AG10803 (cell line): ENCODE data around the gene CCDC137.

Source experiments
- DNase-seq: peaks from one replicate; pipeline ENCODE4 v3.0.0; 2010; ENCODE audit warnings: low read depth
- H3K4me3 ChIP-seq: 2 replicates; pipeline ENCODE4 v1.5.1; 2011; ENCODE audit warnings: mild to moderate bottlenecking, low read length, control low read depth
- TF ChIP-seq, protein P1 (sequence below): conservative IDR thresholded peaks from 2 replicates; pipeline ENCODE4 v1.5.1; 2011; ENCODE audit warnings: mild to moderate bottlenecking, low read length, control low read depth, inconsistent platforms

The CCDC137 gene

DNA sequence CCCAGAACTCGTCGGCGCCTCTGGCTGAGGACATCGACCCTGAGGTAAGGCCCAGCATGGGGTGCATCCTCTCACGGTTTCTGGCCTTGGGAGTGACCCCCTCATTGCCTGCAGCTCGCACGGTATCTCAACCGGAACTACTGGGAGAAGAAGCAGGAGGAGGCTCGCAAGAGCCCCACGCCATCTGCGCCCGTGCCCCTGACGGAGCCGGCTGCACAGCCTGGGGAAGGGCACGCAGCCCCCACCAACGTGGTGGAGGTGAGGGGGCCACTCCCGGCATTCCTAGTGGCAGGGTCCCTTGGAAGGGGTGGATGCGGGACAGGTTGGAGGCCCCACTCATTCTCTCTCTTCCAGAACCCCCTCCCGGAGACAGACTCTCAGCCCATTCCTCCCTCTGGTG, 28.3 kb downstream of the CCDC137 start:
- no peak overlapping the region for H3K4me3 ChIP-seq
- no peak for DNase-seq
- TF ChIP-seq, protein P1, sequence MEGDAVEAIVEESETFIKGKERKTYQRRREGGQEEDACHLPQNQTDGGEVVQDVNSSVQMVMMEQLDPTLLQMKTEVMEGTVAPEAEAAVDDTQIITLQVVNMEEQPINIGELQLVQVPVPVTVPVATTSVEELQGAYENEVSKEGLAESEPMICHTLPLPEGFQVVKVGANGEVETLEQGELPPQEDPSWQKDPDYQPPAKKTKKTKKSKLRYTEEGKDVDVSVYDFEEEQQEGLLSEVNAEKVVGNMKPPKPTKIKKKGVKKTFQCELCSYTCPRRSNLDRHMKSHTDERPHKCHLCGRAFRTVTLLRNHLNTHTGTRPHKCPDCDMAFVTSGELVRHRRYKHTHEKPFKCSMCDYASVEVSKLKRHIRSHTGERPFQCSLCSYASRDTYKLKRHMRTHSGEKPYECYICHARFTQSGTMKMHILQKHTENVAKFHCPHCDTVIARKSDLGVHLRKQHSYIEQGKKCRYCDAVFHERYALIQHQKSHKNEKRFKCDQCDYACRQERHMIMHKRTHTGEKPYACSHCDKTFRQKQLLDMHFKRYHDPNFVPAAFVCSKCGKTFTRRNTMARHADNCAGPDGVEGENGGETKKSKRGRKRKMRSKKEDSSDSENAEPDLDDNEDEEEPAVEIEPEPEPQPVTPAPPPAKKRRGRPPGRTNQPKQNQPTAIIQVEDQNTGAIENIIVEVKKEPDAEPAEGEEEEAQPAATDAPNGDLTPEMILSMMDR = no peak

DNA sequence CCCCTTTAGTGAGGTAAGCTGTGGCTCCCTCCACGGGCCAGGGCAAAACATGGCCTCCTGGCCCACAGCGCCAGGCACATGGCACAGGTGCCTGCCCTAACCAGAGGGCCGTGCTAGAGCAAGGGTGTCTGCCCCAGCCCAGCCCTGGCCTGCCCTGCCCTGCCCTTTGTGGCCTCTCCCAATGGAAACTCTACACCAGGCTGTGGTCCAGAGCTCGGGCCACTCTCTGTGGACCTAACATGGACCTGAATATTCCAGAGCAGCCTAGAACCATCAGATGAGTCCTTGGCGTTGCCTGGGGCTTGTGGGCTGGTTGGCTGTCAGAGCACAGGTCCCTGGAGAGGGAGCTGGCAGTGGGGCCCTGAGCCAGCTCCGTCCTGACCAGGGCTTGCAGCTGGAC, 28.7 kb downstream of the CCDC137 start:
- no peak for DNase-seq
- TF ChIP-seq, protein P1 = no peak
- no peak overlapping the region for H3K4me3 ChIP-seq

DNA sequence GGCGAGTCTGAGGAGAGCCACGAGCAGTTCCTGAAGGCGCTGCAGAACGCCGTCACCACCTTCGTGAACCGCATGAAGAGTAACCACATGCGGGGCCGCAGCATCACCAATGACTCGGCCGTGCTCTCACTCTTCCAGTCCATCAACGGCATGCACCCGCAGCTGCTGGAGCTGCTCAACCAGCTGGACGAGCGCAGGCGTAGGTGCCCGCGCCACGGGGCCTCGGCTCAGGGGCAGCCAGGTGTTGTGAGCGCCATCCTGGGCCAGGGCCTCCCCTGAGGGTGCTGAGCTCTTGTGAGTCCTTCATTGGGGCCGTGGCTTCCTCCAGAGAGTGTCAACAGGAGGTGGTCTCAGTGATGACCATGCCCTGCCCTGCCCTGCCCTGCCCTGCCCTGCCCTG, 29.3 kb downstream of the CCDC137 start:
- no peak for DNase-seq
- TF ChIP-seq, protein P1 = no peak
- no peak overlapping the region for H3K4me3 ChIP-seq

GRCh38 chr17:81696218-81696941, 29.8 kb downstream of the CCDC137 start:
- no peak for DNase-seq
- TF ChIP-seq, protein P1 = no peak

DNA sequence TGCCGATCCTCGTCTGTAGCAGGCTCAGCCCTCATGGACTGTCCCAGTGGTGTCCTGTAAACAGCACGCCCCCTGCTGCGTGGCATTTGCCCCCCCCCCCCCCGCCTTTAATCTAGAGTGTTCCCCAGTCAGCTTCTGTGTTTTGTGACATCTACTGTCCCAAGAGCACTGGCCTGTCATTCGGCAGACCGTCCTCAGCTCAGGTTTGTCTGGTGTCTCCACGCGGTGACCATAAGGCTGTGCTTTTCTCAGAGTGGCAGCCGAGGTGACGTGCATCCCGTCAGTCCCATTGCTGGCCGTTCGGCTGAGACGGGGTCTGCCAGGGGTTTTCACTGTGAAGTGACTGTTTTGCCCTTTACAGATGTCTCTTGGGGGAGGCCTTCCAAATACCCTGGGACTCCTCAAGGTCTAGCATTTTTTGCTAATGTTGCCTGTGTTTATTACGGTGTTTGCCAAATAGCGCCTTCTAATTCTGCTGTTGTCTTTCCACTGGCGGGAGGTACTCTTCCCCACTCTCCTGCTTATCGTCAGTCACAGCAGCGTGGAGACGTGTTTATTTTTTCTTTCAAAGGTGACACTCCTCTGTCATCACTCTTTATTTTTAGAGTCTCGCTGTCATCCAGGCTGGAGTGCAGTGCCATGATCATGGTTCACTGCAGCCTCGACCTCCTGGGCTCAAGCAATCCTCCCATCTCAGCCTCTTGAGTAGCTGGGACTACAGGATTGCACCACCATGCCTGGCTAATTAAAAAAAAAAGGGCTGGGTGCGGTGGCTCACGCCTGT, 30.9 kb downstream of the CCDC137 start:
- TF ChIP-seq, protein P1 = no peak

More at GRCh38 chr17:81696218-81696941, 29.8 kb downstream of the CCDC137 start:
- H3K4me3 ChIP-seq = no peak overlapping the region

DNA sequence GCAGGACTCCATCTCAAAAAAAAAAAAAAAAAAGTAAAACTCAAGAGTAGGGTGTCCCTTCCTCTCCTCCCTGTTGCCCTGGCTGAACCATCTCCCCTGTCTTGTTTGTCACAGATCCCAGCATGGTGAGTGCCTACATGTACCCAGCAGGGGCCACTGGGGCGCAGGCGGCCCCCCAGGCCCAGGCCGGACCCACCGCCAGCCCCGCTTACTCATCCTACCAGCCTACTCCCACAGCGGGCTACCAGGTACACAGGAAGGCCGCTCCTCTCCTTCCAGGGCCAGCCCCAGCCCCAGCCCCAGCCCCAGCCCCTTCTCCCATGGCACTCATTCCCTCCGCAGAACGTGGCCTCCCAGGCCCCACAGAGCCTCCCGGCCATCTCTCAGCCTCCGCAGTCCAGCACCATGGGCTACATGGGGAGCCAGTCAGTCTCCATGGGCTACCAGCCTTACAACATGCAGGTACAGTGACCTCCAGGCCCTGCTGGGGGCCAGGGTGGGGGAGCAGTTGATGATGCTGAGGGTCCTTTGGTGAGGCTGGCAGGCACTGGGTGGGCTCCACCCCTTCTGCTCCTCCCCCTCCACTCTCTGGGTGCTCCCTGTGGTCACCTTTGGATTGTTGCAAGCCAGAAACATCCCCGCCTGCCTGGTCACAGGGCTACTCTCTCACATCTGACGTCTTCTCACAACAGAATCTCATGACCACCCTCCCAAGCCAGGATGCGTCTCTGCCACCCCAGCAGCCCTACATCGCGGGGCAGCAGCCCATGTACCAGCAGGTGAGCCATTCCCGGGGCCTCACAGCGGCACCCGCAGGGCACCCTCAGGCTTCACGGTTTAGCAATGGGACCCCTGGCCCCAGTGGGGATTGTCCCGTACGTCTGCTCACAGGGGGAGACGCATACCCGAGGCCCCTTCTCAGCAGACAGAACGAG, 34.1 kb downstream of the CCDC137 start:
- TF ChIP-seq, protein P1 = no peak
- no peak overlapping the region for H3K4me3 ChIP-seq

More for the DNA sequence above, 30.9 kb downstream of the CCDC137 start:
- H3K4me3 ChIP-seq = no peak overlapping the region
- no peak for DNase-seq

More for the DNA sequence above, 34.1 kb downstream of the CCDC137 start:
- DNase-seq = no peak
